NCI-H226 (cell line): ENCODE results near the gene PIP.
"Not testable (repeated sequence)": the region's sequence is repeated elsewhere in the genome, so short reads cannot be mapped to it uniquely, and the experiment has no call there.

ENCODE experiments used
- DNase-seq: peaks from one replicate; pipeline ENCODE4 v3.0.0-alpha.2; 2015

Gene PIP, protein sequence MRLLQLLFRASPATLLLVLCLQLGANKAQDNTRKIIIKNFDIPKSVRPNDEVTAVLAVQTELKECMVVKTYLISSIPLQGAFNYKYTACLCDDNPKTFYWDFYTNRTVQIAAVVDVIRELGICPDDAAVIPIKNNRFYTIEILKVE

DNA sequence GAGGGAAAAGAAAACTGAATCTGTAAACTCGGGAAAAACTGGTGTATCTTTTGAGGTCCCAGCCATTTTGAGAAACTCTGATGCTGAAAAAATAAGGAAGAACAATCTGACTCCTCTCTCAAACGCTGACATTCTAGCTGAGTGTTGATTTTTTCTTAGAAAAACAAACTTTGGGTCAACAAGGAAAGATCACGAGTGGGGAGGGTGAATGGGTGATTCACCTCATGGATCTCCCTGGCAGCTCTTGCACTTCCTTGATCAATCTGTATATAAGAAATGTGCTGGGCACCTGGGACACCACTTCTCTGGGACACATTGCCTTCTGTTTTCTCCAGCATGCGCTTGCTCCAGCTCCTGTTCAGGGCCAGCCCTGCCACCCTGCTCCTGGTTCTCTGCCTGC is at the start of gene PIP:
TSS of gene PIP (plus strand) at position 297 of the 400 bp plus-strand sequence. CDS start at position 337, 40 bp downstream.
- no peak for DNase-seq

DNA sequence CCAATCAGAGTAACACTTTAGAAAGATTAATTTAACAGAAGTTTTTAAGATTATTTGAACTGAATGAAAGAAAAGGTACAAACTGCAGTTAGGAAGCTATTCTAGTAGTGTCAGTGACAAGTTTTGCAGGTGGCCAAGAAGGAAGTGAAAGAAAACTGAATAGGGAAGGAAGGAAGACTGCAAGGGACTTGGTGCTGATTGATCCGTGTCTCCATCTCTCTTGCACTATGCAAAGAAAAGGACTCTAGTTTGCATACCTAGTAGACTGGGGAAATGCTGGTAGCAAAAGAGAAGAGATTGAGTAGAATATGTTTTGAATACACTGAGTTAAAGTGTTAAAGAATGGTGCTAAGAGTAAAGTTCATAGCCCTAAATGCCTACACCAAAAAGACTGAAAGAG is 46.8 kb upstream of the PIP start:
- DNase-seq, result no peak

DNA sequence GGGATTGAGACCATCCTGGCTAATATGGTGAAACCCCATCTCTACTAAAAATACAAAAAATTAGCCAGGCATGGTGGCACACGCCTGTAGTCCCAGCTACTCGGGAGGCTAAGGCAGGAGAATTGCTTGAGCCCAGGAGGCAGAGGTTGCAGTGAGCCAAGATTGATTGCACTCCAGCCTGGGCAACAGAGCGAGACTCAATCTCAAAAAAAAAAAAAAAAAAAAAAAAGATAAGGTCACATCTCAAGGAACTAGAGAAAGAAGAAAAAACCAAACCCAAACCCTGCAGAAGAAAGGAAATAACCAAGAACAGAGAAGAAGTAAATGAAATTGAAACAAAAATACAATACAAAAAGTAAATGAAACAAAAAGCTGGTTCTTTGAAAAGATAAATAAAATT is 46.3 kb upstream of the PIP start:
- not testable (repeated sequence) for DNase-seq

DNA sequence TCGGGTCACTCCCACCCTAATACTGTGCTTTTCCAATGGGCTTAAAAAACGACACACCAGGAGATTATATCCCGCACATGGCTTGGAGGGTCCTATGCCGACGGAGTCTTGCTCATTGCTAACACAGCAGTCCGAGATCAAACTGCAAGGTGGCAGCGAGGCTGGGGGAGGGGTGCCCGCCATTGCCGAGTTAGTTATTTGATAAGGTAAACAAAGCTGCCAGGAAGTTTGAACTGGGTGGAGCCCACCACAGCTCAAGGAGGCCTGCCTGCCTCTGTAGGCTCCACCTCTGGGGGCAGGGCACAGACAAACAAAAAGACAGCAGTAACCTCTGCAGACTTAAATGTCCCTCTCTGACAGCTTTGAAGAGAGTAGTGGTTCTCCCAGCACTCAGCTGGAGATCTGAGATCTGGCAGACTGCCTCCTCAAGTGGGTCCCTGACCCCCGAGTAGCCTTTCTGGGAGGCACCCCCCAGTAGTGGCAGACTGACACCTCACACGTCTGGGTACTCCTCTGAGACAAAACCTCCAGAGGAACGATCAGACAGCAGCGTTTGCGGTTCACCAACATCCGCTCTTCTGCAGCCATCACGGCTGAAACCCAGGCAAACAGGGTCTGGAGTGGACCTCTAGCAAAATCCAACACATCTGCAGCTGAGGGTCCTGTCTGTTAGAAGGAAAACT is 43.2 kb upstream of the PIP start:
- not testable (repeated sequence) for DNase-seq

DNA sequence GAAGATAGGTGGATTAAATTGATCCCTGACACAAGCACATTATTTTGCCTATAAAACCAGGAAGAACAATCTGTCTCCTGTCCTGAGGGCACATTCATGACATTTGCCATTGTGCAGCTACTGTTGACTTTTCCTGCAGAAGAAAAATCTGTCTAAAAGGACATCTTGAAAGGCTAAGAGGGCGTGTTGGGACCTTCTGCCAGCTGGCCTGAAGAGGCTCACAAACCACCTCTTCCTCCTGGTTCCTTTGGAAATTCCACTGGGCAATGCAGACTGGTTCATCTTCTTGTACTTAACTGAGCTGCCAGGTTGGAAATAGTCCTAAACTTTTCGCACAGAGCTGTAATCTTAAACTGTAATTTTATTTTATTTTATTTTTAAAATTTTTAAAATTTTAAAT is 35.7 kb upstream of the PIP start:
- no peak for DNase-seq

DNA sequence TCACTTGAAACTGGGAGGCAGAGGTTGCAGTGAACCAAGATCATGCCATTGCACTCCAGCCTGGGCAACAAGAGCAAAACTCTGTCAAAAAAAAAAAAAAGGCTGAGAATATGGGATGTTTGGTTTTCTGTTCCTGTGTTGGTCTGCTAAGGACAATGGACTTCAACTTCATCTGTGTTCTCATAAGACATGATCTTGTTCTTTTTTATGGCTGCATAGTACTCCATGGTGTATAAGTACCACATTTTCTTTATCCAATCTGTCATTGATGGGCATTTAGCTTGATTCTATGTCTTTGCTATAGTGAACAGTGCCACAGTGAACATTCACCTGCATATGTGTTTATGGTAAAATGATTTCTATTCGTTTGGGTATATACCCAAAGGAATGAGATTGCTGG is 32.3 kb upstream of the PIP start:
- not testable (repeated sequence) for DNase-seq

DNA sequence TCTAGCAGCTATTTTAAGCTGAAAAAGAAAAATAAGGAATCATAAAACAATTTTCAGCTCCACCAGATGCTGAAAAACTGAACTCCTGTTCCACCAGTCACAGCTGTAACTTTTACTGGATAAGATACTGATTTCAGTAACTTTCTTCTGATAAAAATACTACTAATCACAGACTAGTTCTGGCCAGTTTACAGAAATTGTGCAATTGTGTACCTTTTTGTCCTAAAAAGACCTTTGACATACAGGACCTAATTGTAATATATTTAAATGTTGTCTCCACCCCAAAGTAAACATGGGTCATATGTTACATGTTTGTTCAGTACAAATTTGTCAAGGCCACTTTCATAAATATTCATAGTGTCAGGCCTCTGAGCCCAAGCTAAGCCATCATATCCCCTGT is 27.1 kb upstream of the PIP start:
- DNase-seq, result no peak

DNA sequence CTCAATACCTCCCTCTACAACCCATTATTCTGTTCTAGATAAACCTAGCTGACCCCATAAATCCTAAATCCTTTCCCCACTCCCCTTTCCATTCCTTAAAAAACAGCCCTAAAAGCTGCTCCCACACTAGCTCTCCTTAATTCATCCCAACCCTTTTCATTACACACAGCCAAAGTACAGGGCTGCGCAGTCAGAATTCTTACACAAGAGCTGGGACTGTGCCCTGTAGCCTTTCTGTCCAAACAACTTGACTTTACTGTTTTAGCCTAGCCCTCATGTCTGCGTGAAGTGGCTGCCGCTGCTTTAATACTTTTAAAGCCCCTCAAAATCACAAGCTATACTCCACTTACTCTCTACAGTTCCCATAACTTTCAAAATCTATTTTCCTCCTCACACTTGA is 23.9 kb upstream of the PIP start:
- DNase-seq, result not testable (repeated sequence)

DNA sequence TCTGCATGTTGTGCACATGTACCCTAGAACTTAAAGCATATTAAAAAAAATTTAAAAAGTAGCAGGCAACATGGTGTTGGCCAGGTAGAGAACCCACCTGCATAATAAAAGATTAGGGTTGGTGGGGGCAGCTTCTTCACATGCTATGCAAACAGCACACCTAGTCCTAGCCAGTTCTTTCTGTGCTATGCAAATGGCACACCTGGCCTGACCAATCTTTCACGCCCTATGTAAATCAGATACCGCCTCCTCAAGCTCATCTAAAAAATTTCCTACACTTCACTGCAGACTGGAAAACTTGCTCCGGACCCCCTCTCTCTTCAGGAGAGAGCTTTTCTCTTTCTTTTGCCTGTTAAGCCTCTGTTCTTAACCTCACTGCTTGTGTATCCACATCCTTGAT is 14.5 kb upstream of the PIP start:
- DNase-seq, result no peak

DNA sequence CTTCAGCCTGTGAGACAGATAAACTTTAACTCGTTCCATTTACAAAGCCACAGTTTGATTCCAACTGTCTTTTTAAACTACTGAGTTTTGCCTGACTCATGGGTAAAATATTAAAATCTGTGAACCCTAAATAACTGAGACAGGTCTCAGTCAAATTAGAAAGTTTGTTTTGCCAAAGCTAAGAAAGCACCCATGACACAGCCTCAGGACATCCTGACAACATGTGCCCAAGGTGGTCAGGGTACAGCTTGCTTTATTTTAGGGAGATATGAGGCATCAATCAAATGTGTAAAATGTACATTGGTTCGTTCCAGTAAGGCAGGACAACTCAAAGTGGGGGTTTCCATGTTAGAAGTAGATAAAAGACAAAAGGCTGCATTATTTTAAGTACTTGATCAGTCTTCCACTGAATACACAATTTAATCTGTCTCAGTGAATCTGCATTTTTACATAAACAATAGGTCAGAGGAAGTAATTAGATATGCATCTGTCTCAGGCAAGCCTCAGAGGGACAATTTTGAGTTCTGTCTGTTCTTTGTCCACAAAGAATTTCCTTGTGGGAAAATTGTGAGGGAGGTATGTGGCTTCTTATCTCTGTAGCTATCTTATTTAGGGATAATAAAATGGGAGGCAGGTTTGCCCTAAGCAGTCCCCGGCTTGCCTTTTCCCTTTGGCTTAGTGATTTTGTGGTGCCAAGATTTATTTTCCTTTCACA is 11.0 kb upstream of the PIP start:
- DNase-seq, result no peak

DNA sequence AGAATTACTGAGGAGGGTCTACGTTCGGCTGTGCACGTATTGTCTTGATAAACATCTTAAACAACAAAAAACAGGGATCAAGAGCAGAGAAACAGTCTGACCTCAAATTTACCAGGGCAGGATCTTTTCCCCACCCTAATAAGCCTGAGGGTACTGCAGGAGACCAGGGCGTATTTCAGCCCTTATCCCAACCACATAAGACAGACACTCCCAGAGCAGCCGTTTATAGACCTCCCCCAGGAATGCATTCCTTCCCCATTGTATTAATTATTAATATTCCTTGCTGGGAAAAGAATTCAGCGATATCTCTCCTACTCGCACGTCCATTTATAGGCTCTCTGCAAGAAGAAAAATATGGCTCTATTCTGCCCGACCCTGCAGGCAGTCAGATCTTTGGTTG is 8.6 kb upstream of the PIP start:
- not testable (repeated sequence) for DNase-seq

DNA sequence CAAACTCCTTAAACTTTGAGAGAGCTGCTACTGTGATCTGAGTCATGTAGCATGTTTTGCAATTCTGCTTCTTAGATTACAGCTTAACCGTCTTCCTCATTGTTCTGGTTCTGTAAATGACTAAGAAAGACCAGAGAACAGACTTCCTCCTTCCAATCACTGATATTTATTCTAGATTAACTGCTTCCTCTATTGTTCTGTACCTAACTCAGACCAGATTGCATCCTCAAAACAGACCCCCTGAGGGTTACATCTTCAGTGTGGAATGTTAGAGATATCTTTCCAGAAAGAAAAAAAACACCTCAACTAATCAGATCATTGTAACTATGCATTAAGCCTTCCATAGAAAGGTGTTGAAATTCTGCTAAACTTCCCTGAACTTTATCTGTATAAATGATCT is 5.7 kb upstream of the PIP start:
- no peak for DNase-seq

DNA sequence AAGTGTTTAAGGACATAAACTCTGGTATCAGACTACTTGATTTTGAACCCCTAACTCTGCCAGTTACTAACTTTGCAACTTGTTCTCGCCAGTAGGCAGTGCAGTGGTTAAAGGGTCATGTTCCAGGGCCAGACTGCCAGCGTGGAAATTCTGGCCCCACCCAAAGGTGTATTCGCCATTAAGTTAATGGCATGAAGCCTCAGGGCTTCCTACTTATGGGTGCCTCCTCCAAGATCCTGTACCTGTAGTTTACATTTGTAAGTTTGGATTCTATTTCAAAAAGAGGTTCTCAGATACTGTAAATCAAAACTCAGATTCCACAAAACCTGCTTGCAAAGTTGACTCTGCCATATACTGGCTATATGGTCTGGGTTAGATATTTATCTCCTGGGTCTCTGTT is 2.8 kb upstream of the PIP start:
- DNase-seq, result no peak

DNA sequence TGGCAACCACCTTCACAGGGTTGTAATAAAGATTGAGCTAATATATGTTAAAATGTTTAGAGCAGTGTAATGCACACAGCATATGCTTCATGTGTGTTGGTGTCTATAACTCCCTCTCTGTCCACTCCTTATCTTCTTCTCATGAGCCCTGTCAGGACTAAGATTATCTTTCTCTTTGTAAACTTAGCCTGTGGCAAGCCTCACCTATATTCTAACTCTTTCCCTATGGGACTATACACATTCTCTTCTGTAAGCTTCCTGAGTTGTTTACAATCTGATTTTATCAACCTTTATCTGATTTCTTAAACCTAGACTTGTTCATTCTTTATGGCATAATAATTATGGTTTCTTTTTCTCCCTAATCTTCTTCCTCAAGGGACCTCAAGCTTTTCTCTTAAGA is 2.4 kb upstream of the PIP start:
- DNase-seq, result no peak

DNA sequence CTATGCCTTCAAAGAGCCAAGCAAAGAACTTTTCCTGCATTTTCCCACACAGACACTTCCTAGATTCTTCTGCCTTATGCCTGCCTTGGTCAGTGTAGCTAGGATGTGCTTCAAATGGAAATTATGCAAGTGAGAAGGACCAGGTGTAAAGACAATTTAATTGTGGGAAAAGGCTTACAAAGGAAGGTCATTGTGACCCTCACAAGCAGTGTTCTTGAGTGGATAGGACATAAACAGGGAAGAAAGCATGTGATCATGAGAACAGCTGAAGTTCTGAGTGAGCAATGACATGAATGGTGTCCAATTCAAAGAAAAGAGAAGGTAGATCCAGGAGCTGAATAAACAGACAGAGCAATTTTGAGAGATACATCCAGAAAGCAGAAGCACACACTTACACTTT is 1.3 kb upstream of the PIP start:
- DNase-seq, result no peak

DNA sequence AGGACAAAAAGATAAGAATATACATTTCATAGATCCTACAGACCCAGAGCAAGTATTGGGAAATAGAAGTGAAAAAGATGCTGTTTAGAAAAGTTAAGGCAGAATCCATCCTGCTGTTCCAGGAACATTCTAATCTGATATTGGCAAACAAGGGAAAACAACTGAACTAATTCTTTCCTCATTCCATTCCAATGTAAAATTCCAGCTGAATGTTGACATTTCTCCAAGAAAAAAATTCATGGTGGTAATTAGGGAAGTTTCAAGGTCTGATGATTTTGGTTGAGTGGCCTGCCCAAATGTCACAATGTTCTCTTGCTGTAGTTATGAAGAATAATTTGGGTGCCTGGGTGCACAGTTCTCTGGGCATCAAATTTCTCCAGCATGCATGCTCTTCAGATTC is 15.2 kb downstream of the PIP start:
- no peak for DNase-seq

DNA sequence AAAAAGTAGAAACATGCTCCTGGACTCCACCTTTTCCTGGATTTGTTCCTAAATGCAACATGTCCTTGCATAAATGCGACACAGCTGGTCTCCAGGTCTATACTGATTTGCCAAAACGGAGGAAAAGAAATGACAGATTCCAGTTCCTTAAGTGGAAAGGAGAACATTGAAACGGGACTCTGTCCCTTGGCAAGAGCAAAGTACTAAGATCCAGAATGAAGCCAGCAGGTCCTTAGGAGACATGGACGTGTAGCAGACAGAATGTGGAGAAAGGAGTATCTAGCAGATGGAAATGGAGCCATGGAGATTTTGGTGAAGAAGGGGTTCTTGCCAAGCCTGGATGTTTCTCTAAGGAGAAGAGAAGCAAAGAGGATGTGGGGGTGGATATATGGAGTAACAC is 16.2 kb downstream of the PIP start:
- no peak for DNase-seq

DNA sequence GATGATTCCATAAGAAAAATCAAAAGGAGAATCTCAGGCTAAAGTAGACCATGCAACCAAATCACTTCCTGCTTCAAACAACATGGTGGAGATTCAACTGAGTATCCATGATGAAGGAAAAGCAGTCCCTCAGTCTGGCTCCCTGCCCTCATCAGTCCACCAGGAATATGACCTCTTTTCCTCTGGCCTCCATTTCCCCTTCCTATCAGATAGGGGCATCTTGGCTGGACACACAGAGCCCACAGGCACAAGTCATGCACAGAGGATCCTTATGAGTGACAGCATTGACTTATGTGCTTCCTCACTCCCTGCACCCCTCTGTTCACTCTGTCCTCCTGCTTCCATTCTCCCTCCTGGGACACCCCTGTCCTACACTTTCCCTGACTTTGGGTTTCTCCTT is 16.8 kb downstream of the PIP start:
- no peak for DNase-seq

DNA sequence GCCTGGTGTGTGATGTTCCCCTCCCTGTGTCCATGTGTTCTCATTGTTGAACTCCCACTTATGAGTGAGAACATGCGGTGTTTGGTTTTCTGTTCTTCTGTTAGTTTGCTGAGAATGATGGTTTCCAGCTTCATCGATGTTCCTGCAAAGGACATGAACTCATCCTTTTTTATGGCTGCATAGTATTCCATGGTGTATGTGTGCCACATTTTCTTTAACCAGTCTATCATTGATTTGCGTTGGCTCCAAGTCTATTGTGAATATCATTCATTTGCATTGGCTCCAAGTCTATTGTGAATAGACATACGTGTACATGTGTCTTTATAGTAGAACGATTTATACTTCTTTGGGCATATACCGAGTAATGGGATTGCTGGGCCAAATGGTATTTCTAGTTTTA is 18.8 kb downstream of the PIP start:
- DNase-seq, result not testable (repeated sequence)

DNA sequence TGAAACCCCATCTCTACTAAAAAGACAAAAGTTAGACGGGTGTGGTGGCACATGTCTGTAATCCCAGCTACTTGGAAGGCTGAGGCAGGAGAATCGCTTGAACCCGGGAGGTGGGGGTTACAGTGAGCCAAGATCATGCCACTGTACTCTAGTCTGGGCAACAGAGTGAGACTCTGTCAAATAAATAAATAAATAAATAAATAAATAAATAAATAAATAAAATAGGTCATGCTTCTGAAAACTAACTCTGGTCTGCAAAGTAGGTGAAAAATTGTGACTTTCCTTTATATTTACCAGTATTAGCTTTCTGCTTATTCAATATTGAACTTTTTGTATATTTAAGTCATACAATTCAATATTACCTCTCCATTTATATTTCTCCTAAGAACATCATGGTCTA is 26.7 kb downstream of the PIP start:
- not testable (repeated sequence) for DNase-seq

DNA sequence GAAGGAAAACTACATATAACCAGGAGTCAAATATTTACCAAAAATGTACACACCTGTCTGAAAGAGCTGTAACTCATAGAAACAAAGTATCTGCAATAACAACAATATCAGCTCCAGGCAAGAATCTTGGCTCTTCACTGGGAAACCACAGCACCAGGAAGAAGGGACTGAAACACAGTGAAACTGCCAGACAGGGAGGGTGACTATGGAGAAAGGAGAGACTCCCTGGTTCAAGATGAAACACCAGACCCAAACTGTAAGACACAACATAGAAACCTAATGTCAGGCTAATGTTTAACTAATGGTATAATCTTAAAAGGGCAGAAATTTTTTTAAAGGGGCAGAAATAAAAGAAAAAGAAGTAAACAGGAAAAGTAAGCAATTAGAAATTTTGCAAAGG is 39.8 kb downstream of the PIP start:
- DNase-seq, result no peak

DNA sequence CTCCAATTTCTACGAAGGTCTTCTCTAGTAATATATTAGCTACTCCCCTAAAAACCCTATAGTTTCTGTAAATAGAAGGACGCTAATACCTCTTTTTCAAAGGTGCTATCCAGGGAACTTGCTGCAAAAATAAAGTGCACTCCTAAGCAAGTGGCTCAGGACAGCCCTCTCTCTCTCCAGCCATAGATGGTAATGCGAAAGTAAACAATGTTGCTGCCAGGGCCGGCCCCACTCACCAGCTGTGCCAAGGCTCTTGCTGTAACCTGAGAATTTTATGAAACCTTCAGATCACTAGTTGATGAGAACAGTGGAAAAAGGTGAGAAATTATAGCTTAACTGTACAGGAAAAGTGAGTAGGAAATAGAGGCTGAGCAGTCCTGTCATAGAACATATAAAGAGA is 40.5 kb downstream of the PIP start:
- DNase-seq, result no peak

DNA sequence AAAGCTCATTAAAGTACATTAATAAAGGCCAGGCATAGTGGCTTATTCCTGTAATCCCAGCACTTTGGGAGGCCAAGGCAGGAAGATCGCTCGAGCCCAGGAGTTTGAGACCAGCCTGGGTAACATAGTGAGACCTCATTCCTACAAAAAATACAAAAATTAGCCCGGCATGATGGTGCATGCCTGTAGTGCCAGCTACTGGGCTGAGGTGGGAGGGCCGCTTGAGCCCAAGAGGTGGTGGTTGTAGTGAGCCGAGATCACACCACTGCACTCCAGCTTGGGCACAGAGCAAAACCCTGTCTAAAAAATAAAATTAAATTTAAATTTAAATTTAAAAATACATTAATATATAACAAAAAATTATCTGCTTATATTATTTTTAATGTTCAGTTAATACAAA is 44.3 kb downstream of the PIP start:
- DNase-seq, result no peak

DNA sequence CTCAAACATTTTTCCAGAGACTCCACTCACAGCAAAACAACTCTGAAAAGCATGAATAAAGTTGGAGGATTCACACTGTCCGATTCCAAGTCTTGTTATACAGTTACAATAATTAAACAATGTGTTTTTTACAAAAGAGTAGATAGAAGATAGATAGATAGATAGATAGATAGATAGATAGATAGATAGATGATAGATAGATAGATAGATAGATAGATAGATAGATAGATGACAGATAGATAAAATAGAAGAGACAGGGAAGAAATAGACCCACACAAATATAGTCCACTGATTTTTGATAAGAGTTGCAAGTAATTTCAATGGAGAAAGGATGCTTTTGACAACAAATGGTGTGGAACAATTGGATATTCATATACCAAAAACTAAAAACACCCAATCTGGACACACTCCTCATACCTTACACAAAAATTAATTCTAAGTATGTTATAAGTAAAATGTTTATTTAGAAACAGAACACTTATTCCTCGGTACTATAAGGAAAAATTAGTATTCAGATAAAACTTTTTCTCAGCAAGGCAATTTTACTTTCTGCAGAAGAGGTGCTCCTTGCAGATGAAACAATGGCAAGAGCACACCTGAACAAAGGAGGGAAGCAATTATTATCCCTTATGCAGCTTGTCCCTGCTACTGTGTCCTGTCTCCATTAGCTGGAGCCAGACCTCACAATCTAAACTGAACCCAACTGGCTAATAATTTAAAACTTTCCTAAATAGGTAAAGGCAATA is 45.7 kb downstream of the PIP start:
- DNase-seq, result no peak
